ENCODE results near the gene DSC2.

Gene DSC2

DNA sequence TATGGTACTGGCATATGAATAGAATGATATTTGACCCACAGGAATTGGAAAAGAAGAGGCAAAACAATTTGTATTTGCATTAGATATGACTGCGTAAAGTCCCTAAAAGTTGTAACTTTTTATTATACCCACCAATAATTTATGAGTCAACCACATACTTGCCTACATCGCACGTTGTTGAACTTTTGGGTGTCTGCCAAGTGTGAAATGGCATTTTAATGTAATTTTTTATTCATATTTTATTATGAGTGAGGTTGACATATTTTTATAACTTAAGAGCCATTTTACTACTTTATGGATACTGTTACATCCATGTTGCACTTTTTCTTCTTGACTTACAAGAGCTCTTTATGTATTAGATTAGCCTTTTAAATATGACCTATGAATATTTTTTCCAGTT is 4.6 kb downstream of the DSC2 start:
- DNase-seq, result no peak

DNA sequence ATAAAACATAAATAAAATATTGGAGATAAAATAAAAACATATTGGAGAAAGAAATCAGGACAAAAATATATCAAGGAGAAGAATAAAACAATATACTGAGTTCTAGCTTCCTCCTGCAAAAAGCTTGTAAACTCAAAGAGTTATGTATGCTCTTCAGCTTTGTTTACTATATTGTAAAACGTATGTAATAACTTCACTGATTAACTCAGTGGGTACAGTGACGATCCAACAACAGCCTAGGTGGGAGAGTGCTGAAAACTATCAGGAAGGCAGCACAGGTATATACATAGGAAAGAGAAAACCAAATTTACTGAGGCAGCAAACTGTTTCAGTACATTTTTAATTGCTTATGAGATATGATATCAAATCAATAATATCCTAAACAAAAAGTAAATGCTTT is 8.3 kb downstream of the DSC2 start:
- no peak for DNase-seq

DNA sequence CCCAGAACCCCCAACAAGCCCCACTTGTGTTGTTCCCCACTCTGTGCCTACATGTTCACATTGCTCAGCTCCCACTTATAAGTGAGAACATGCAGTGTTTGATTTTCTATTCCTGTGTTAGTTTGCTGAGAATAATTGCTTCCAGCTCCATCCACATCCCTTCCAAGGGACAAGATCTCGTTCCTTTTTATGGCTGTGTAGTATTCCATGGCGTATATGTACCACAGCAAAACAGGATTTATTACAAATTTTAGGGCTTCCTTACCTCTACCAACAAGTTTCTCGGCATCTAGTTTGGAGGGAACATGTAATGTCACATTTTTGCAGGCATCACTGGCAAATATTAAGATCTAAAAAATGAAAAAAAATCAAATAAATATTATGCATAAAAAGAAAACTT is 8.9 kb downstream of the DSC2 start:
- no peak for DNase-seq

DNA sequence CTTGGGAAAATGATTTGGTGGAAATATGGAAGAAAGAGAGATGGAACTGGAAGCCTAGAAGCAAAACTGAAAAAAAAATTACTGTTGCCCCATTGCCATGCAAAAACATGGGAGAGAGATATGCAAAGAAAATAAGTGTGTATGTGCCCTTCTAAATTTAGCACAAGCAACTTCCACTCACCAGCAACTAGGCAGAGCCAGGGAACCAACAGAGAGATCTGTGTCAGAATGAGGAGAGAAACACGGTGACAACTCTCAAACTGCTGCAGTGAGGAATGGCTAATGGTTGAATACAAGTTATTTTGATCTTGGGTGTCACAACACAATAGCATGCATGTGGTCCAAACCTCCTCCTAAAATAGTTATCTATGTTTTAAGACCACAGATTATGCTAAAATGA is 10.9 kb downstream of the DSC2 start:
- no peak for DNase-seq

DNA sequence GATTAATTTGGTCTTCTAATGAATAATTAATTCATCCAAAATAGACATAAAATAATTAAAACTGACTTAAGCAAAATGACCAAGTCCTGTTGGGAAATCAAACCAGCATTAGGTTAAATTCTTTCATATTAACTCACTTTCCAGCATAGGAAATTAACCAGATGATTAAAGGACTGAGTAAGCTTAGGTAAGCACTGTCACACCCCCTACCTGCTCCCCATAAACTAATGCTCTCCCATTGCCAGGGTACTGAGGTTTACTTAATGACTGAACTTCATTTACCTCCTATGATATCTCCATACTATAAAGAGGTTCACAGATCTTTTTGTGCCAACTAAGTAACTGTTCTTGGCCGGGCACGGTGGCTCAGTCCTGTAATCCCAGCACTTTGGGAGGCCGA is 13.7 kb downstream of the DSC2 start:
- no peak for DNase-seq

DNA sequence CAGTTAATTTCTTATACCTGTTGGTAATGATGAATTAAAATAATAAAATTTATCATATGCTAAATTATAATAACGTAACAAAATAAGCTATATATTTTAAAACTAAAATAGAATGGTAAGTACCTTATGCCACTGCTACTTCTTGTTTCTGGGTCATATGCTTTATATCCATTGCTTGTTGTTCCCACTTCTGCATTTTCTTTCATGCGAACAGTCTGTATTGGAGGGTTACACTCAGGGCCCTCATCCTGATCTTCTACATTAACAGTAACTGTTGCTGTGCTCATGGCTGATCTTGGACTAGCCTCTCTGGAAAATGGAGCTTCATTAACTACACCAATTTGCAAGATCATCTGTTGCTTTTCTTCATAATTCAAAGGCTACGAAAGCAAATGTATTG is 22.2 kb downstream of the DSC2 start:
- DNase-seq, result no peak

DNA sequence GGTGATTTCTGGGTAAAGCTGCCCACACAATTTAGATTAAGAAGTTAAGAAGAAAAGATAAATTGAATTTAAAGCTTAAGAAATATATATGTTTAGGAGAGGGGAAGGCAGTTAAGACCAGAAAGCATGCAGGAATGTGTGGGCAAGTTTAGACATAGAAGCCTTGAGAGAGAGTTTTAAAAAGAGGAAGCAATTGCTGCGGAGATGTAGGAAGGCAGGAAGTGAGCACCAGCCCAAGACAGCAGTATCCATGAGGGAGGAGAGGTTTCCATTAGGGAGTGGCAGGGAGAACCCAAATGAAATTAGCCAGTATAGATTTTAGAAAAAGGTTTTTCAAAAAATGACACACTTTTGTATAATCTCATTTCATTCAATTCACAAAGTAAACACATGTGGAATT is 24.3 kb downstream of the DSC2 start:
- DNase-seq, result no peak

DNA sequence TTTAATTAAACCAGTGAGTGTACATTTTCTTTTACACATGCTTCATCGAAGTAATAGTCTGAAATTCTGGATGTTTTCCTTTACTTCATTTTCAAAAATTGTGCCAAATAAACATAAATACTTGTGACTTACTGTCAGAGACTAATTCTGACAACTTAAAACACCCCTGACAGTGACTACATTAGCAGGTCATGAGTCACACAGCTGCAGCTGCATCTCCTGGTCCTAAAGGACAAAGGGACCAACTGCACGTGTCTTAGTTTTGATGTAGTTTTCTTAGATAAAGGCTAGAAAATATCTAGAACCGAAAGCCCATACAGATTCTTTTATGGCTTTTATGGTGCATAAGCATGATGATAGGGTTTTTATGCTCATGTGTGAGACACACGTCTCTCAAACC is 30.0 kb downstream of the DSC2 start:
- no peak for DNase-seq

DNA sequence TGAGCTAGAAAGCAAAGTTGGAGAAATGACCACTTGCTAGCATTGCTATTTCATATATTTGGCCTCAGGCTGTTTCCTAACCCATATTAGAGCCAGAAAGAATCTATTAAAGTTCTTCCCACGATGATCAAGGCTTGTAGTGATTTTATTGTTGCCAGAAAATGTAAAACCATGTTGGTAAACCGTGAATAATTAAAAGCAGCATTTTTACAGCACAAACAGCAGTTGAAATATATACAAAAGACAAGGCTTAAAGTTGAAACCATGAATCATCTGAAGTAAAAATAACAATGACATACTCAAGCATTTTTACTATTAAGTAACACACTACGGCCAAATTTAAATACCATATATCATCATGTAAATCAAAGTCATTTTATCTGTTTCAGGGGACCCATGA is 32.0 kb downstream of the DSC2 start:
- DNase-seq, result no peak

DNA sequence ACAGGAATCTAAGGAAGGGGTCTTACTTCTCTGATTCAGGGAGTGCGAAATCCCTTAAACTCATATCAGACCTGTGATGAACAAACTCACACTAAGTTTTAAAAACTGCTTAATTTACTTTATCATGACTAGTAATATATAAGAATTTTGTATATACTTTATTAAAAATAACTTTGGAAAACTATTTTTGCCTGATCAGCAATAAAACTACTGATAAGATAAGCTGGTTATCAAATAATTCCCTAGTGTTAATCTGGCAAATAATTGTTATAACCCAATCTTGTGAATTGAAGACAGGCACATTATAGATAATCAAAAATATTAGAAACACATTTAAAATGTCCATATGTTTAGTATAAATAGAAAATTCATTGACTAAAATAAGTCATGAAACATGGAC is 36.0 kb downstream of the DSC2 start:
- DNase-seq, result no peak

DNA sequence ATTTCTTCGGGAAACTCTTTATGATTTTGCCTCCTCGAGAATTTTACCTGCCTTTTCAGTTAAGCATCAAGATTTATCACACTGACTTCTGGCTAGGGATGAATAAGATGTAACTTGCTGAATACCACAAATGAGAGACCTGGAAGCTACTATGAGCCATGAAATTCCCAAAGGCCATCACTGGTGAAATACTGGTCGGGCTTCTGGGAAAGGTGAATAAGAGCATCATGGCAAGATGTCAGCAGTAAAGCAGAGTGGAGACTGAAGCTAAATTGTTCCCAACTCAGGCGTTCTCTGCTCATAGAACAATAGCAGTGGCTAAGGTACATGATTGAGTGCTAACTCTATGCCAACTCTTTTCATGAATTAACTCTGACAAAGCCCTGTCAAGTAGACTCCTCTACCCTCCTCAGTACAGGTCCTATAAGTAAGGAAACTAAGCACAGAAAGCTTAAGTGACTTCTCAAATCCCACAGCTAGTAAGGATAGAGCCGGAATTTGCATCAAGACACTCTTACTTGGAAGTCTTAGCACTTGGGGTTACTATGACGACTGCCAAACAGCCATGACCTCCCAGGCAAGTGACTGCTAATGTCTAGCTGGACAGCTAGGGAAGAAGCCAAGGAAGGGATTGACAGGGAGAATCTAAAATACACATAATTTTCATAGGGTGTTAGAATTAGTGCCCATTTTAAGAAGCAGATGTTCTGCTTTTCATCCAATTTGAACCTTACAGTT is 37.0 kb downstream of the DSC2 start:
- no peak for DNase-seq

DNA sequence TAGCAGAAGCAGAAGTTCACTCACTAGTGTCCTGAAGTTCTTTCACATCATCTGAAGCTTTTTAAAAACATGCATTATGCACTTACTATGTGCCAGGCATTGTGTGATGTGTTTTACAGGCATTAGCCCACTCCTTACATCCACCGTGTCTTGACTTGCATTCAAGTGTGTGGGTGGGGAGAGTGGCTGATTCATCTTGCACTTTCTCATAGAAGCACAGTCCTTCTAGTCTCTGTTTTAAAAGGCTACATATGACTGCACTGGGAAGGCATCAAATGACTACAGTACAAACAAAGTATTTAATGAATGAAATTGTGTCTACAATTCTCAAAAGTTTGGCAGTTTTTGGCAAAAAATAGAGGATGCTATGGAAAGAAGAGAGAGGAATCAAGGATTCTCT is 38.1 kb downstream of the DSC2 start:
- no peak for DNase-seq

DNA sequence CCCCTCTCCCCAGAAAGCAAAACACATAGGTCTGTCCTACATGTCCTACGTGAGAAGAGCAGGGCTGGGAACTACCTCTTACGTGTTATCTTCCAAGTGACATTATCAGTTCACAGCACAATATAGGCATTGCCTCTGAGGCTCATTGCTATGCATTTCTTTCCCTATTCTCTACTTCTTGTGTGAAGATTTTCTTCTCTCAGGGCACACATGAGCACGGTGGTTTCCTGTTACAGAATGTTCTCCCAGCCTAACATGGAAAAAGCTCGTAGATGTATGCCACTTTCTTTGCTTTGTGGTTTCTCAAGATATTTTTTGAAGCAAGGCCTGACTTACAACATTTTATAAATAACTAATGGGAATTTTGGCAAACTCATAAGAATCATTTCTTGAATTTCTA is 40.3 kb downstream of the DSC2 start:
- DNase-seq, result no peak

DNA sequence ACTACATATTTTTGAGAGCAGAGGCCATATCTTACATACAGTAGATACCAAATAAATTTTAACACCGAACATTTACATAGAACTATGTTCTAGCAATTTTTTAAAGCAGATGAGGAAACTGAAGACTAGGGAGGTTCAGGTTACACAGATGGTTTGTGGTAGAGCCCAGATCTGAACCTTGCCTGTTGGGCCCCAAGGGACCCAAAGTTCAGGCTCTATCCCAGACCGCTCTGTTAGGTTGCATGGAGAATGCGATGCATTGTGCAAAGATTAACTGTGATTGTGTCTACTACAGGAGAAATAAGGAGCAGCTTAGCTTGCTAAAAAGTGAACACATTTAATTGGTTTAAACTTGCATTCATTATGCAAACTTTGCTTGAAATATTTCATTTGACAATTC is 43.3 kb downstream of the DSC2 start:
- no peak for DNase-seq

DNA sequence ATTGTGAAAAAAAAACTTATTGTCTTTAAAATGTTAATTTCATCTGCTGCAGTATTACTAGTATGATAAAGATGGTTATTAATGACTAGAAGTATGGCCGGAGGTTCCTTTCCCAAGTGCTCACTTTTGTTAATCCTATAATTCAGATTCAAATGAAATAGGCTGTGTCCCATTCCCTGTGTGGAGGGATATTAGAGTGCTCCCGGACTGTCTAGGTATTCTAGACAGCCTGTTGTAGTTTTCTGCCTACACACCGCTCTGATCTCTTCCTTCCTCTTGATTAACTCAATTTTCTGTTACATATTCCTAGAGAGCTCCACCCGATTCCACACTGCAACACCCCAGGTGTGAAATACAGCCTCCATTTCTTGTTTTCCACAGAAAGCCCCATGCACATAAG is 44.3 kb downstream of the DSC2 start:
- DNase-seq, result no peak

DNA sequence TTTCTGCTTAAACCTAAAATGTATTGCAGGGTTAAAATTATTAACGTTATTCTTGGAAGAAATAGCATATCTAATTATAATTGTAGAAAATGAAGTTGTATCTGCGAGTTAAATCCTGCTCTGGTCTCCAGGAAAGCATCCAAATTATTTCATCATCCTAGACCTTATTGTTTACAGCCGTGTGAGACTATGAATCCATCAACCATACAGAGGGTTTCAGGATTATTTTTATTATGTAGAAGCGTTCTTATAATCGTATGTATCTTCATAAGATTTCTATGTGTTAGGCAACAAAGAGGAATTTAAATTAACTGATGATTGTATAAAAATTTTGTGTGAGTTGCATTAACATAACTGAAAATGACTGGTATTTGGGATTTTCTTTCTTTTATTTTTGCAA is 45.2 kb downstream of the DSC2 start:
- no peak for DNase-seq

DNA sequence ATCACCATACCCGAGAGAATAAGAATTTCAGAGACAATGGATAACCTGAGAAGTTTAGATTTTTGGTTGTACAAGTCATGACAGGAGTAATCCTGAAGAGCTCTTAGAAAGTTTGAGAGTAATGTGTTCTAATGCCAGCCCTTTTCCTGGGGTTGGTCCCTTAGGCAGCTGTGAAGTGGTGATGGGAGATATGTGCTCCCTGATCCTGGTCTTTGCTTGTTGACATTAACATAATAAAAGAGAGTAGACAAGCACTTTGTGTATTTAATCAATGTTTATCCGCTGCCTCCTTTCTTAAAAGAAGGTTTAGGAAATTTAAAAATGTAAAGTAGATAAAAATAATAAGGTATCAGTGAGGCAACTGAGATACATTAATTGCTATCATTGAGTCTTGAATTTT is 45.9 kb downstream of the DSC2 start:
- DNase-seq, result no peak

DNA sequence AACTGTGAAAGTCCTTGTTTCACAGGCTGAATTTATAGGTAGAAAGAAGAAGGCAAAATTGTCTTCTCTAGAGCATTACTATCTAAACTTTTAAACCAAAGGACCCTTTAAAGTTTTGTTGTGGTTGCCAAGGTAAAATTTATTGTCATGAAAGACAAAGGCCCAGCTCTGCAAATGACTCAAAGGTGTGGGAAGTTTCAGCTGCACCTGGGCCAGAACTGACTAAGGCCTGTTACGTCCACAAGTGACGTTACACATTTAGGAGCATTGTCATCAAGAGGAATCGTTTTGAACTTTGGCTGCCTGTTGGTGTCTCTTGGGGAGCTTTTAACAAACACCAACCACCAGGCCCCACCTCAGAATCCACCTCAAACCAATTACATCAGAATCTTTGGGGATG is 51.6 kb downstream of the DSC2 start:
- no peak for DNase-seq

DNA sequence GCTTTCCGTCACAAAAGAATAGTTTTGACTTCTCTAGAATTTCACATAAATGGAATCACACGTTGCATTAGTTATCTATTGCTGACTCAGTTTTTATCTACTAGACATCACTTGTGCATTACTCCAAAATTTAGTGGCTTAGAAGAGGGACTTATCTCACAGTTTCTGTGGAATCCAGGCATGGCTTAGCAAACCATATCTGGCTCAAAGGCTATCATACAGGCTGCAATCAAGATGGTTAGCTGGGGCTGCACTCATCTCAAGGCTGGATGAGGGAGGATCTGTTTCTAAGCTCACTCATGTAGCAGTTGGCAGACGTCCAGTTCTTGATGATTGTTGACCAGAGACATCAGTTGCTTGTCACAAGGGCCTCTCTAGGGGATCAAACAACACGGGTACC is 53.0 kb downstream of the DSC2 start:
- no peak for DNase-seq

DNA sequence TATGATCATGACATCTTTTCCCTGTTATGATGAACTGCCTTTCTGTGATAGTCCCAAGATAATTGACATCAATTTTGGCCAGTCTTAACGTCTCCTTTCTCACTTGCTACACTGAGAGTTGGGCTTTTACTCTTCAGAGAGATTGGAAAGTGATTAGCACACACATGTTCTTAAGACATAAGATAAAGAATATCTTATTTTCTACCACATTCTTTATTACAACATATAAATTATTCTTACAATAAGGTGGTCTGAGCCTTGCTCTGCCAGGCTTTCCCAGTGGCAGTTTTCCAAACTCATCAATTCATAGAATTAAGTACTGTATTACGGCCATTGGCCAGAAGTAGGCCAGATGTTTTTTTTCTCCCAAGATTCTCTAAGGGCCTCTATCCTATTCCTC is 54.0 kb downstream of the DSC2 start:
- no peak for DNase-seq

DNA sequence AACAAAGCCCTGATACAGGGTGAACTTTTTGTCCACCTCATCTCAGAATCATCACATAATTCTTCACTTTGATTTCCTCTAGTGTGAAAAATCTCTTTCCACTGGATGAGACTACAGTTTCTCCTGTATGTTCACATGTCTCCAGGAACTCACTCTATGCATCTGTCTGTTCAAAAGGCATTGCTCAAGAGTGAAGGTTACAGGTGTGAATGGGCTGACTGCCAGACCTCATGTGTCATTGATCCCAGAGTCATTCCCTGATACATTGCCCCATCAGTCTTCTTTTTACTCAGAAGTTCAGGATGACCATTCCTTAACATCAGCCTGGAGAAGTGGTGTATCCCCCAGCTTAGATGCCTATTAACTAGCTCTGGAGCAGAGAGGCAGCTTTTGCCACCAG is 55.3 kb downstream of the DSC2 start:
- no peak for DNase-seq

DNA sequence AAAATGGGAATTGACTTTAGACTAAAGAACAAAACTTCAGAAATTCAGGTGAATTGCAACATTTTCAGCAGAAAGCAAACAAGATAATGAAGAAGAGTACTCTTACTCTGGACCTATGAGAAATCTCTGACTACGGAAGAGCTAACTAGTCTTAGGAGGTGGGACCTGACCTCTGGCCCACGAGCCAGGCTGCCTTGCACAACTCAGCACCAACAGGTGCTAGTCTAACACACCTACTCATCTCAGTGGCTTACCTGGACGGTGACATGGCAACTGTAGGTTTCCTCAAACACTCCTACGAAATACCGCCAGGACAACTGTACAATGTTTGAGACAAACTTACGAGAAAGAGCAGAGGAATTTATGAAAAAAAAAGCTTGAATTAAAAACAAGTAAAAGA is 56.6 kb downstream of the DSC2 start:
- no peak for DNase-seq

DNA sequence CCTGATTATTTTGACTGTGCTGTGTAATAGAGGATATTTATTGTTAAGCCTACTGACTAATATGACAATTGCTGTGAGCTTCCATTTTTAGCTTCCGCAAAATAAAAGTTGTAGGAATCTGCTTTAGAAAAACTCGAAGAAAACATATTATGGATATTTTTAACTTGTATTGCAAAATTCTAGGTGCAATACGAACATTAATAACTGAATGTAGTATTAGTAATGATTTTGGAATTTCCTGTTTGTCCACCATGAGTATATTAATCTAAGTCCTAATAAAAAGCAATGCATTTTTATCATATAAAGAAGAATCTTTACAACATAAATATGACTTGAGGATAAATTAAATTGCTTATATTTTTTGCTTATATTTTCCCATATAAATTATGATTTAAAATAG is 57.3 kb downstream of the DSC2 start:
- DNase-seq, result no peak

DNA sequence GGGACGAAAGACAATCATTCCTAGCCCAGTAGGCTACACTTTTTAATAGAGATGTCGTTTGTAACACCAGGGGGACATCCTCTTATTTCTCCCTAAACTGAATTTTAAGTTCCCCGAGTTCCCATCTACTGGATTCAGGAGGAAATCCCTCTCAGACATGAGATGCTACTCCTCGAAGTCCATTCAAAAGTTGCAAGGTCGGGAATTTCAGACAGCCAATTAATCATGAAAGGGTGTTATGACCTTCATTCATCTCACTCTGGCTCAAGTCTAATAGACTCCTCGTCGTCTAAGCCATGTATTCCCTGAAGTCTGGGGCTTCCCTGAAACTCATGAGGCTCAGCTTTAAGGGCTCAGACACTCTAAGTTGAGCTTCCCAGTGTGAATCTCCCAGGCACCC is 58.5 kb downstream of the DSC2 start:
- no peak for DNase-seq

DNA sequence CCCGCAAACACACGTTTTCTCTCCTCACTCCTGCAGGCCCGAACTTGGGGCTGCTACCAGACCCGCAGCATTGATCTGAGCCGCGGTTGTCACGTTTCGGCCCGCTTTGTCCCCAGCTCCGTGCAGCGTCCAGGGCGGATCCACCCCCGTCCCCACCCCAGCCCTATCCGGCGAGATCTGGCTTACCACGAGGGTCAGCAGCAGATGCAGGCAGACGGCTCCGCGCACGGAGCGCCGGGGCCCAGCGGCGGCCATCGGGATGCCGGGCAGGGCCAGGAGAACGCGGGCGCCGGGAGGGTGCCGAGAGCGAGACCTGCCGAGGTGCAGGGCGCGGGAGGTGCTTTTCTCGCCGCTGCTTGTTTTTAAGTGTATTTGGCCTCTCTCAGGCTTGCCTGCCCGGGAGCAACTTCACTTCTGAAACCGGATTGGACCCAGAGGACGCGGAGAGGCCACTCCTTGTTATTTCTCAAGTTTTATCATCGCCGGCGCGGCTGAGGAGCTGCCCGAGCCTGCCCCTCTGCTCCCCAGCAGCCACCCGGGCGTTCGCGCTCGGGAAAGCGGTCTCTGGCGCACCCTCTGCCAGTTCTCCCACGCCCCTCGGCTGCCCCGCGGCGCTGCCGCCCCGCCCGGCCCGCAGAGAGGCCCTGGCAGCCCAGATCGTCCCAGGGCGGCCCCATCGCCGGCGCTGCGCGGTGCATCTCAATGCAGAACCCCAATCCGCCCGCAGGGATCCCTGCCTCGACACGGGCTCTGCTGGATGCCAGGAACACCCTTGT is 59.6 kb downstream of the DSC2 start, which contains the start of gene DSC3:
Gene DSC3, minus strand, starts transcription at position 337 of the 776 bp plus-strand sequence. Its CDS starts 82 bp downstream, at position 255.
- DNase-seq, result no peak

Measured in NK-92 treated with Interleukin-12 subunit alpha and Interleukin-12 subunit beta, amount 100 ng/mL, for 24 hours (cell line).